GM21367 (cell line): ENCODE results near the gene CCDC149.

Experiments used
- ATAC-seq: cut with Tn5 transposase; IDR thresholded peaks from one replicate; pipeline ENCODE4 v1.9.1; 2021; ENCODE audit not compliant: unreplicated experiment

The CCDC149 gene

GRCh38 chr4:24778464-24779225, 134.2 kb downstream of the CCDC149 start:
- ATAC-seq = no peak

DNA sequence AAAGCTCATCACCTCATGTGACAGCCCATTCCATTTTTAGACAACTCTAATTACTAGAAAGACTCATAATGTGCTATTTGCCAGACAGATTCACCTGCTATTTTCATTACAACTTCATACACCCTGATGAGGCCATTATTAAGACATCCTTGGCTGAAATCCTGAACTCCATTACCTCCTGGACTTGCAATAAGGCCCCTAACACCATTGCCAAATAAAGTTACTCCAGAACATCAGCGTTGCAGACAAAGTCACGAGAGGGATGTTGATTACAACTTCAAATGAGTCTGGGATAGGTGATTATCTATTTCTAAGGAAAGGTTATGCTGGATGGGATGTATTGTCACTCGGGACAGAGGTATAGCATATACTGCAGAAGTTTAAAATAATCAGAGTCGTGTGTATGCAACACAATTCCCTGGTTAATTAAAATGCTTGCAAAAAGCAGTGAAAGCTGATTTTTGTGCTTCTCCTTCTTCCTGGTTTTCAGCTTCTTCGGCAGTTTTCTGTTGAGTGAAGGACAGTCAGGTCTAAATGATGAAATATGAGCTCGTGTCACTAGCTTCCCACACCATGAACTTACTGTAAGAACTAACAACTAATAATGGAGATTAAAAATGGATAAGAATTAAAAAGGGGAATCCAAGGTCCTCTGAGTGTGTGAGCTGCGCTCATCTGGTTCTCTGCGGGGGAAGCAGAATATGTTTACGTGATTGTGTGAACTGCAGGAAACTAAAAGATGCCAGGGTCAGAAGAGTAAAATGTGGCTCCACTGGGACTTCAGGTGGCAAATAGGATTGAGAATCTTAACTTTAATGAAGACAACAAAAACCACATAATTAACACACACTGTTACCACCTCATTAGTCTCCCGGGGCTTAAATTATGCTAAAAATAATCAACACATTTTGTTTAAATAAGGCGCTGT, 135.0 kb downstream of the CCDC149 start:
- ATAC-seq = no peak

- no peak for ATAC-seq
Observed at GRCh38 chr4:24775750-24776149, 137.1 kb downstream of the CCDC149 start.

DNA sequence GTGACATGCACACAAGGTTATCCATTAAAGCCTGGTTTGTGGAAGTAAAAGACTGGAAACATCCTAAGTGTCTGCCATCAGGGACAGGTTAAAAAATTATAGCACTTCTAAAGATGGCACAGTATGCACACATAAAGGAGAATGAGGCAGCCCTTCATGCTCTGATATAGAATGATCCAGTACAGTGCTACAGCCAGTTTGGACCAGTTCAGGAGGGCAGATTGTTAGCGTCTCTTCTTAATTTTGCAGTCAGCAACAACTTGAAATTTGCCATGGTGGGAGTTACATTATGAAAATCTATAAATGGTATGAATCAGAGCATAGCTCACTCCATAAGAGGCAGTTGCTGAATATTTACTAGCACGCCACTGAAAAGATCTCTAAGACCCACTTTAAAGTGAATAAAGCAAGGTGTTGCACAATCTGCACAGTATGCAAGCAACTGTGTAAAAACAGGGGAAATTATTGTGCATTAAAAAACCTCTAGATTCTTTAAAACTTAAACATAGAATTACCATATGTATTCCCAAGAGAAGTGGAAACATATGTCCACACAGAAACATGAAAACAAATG, 137.7 kb downstream of the CCDC149 start:
- ATAC-seq = no peak

DNA sequence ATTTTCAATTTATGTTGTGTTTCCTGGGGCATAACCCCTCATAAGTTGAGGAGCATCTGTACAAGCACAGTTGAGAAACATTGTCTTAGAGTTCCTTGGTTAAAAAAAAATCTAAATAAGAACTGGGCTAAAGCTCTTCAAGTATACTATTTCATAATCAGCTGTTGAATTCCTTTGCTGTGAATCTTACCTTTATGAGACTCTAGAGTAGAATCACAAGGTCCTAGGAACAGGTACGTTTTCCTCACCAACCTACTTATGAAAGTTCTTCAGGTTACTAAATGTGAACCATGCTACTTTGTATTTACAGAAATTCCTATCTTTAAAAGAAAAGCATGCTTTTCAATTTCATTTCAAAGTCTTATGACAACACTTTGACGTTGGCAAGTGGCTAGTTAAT, 138.4 kb downstream of the CCDC149 start:
- ATAC-seq = no peak

DNA sequence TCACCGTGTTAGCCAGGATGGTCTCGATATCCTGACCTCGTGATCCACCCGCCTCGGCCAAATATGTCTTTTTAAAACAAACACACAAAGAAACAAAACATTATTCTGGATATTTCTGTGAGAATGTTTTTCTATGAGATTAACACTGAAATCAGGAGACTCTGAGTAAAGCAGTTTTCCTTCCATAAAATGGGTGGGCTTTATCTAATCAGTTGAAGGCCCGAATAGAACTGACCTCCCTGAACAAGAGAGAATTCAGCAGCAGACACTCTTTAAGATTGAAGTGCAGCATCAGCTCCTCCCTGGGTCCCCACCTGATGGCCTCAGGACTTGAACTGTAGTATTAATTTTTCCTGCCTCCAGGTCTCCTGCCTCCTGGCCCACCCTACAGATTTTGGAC, 139.9 kb downstream of the CCDC149 start:
- no peak for ATAC-seq

GRCh38 chr4:24772061-24772705, 140.7 kb downstream of the CCDC149 start:
- no peak for ATAC-seq

- no peak for ATAC-seq
Observed at GRCh38 chr4:24771241-24771640, 141.6 kb downstream of the CCDC149 start.

- ATAC-seq = no peak
Observed at GRCh38 chr4:24770667-24771066, 142.2 kb downstream of the CCDC149 start.

DNA sequence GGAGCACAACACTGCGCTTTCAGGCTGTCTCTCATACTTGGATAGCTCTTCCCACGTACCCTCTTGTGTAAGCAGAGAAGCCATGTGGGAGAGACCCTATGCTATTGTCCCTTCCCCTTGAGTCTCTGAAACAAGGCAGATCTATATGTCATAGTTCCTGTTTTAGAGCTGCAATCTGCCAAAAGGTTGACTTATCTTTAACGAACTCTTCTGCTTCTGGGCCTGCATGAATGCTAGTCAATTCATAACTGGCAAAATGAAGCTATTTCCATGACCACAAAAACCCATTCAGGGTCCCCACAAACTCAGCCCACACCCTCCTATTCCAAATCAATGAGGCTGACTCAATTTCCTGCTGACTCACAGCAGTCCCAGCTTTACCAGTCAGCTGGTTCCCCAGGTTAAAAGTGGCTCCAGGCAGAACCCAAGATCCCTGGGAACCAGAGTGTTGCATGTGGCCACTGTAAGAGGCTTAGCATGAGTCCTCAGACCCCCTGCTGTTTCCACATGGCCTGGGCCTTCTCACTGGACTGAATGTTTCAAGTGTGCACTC, 142.7 kb downstream of the CCDC149 start:
- ATAC-seq = peak; percentile 59

DNA sequence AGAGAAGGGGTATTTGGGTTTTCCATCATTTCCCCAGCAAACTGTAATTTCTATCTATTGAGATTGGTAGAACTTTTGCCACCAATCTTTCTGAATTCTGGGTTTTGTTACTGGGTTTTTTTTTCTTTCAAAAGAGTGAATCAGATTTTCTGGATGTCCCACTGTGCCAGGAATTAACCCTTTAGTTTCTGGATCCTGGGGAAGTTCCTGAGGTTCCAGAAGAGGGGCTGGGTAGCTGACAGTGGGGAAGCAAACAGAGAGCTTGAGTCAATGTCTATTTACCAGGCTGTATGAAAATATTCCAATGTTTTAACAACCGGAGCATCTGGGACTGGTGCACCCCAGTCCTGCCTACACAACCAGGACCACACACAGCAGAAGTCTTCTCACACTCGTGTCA, 143.3 kb downstream of the CCDC149 start:
- ATAC-seq = no peak

GRCh38 chr4:24768604-24769003, 144.2 kb downstream of the CCDC149 start:
- ATAC-seq = peak; percentile 82

- no peak for ATAC-seq
Observed at GRCh38 chr4:24768006-24768405, 144.8 kb downstream of the CCDC149 start.

DNA sequence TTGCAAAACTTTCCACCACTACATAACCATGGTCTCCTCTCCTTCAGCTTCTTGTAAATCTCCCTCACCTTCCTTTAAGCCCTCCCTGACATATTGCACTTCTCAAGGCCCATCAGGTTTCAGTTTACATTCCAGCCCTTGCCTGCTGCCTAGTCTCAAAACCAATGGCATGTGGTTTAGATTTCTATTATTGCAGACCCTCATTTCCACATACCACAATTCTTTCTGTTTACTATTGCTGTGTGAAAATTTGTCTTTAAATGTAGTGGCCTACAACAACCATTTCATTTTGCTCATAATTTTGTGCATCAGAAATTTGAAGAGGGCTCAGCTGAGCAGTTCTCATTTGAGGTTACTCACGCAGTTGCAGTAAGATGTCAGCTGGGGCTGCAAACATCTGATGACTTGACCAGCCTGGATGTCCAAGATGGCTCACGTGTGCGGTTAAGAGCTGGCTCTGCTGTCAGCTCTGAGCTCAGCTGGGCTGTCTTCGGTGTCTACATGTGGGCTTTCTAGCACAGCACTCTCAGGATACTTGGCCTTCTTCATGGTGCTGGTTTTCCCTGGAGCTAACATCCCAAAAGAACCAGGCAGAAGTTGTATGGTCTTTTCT, 147.4 kb downstream of the CCDC149 start:
- no peak for ATAC-seq

DNA sequence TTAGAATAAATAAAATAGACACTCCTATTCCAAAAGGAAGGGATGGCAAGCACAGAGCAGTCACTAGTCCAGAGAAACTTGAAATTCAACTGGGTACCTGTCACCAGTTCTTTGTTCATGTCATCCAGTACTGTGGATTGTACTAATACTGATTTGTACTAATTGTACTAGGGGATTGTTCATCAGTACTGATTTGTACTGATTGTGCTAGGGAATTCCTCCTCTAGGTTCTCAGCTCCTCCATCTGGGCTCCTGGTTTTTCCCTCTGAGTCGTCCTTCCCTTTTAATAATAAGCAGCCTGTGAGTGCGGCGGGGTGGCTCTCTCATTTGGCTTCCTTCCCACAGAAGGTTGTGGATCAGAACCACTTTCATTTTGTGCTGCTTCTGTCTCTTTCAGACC, 148.5 kb downstream of the CCDC149 start:
- ATAC-seq = no peak

- no peak for ATAC-seq
Observed at GRCh38 chr4:24763631-24764297, 149.1 kb downstream of the CCDC149 start.
